Bronchial epithelial cell (primary cell): Measurements from ENCODE around the gene AMZ2. TPM values are rescaled to one million over a fixed set of nuclear protein-coding genes. Genes with fewer than 3 reads are reported as not detected.
"Not testable (repeated sequence)": the region's sequence is repeated elsewhere in the genome, so short reads cannot be mapped to it uniquely, and the experiment has no call there.

Experiments
- DNase-seq: peaks from one replicate; pipeline ENCODE4 v3.0.0-alpha.2; 2010; ENCODE audit warnings: low read depth
- FAIRE-seq: peaks from 2 replicates; lab custom pipeline; 2011; peaks lifted over from hg19 to GRCh38; lab: Jason Lieb, UNC
- H3K27me3 ChIP-seq: 2 replicates; pipeline ENCODE4 v1.5.1; 2011; ENCODE audit warnings: low read length; ENCODE audit not compliant: control insufficient read depth, insufficient read depth
- H3K36me3 ChIP-seq: 2 replicates; pipeline ENCODE4 v1.5.1; 2011; ENCODE audit warnings: low read length; ENCODE audit not compliant: control insufficient read depth, insufficient read depth
- H3K4me3 ChIP-seq: 2 replicates; pipeline ENCODE4 v1.5.1; 2011; ENCODE audit warnings: mild to moderate bottlenecking, low read depth, low read length, control low read depth
- CTCF ChIP-seq: IDR thresholded peaks from 2 replicates; pipeline ENCODE4 v1.5.1; 2011; ENCODE audit warnings: mild to moderate bottlenecking, moderate library complexity, low read length, control low read depth, inconsistent platforms; ENCODE audit not compliant: insufficient read depth, severe bottlenecking
- total RNA-seq: library from RNA; depleted of rRNA; stranded (reverse); fragments of >200 nt; gene quantifications from 2 replicates; pipeline ENCODE4 v1.2.1, GENCODE V29; 2014

AMZ2 gene
- total RNA-seq, 1 donor from 2014 or later = 107 TPM

- Histone ChIP-seq H3K36me3 (no peaks in the 10 kb centered on the region), H3K4me3 (no peak overlapping the region), H3K27me3 (no peaks in the 10 kb centered on the region)
- FAIRE-seq (no peak), DNase-seq (no peak)
- no peak for TF ChIP-seq CTCF
Measured at GRCh38 chr17:68210570-68211315, 37.1 kb upstream of the AMZ2 start.

GRCh38 chr17:68213428-68214411 is 34.1 kb upstream of the AMZ2 start:
- not testable (repeated sequence) for DNase-seq, H3K36me3 ChIP-seq, FAIRE-seq

GRCh38 chr17:68215453-68215852 is 32.4 kb upstream of the AMZ2 start:
- not testable (repeated sequence) for H3K27me3 ChIP-seq, DNase-seq, H3K4me3 ChIP-seq, FAIRE-seq, H3K36me3 ChIP-seq

More at GRCh38 chr17:68213428-68214411, 34.1 kb upstream of the AMZ2 start:
- H3K4me3 ChIP-seq, H3K27me3 ChIP-seq: not testable (repeated sequence)

- not testable (repeated sequence) for FAIRE-seq, DNase-seq, H3K36me3 ChIP-seq, H3K27me3 ChIP-seq, H3K4me3 ChIP-seq
Measured at GRCh38 chr17:68219429-68219828, 28.4 kb upstream of the AMZ2 start.

GRCh38 chr17:68220186-68220585 is 27.7 kb upstream of the AMZ2 start:
- not testable (repeated sequence) for H3K27me3 ChIP-seq, H3K4me3 ChIP-seq, FAIRE-seq, DNase-seq, H3K36me3 ChIP-seq

- not testable (repeated sequence) for H3K36me3 ChIP-seq, FAIRE-seq, H3K4me3 ChIP-seq, H3K27me3 ChIP-seq, DNase-seq
Measured at GRCh38 chr17:68220786-68221185, 27.1 kb upstream of the AMZ2 start.

GRCh38 chr17:68221786-68222185 is 26.1 kb upstream of the AMZ2 start:
- Histone ChIP-seq H3K27me3 (no peaks in the 10 kb centered on the region), H3K4me3 (no peak overlapping the region), H3K36me3 (no peaks in the 10 kb centered on the region)
- TF ChIP-seq CTCF = no peak
- FAIRE-seq (no peak), DNase-seq (no peak)

- no peak for FAIRE-seq
Measured at GRCh38 chr17:68222606-68223005, 25.2 kb upstream of the AMZ2 start.

GRCh38 chr17:68225055-68225454 is 22.8 kb upstream of the AMZ2 start:
- not testable (repeated sequence) for DNase-seq, H3K4me3 ChIP-seq, H3K27me3 ChIP-seq, H3K36me3 ChIP-seq, FAIRE-seq

More at GRCh38 chr17:68222606-68223005, 25.2 kb upstream of the AMZ2 start:
- Histone ChIP-seq H3K4me3 (no peak overlapping the region), H3K36me3 (no peaks in the 10 kb centered on the region), H3K27me3 (no peaks in the 10 kb centered on the region)
- DNase-seq = no peak
- no peak for TF ChIP-seq CTCF

GRCh38 chr17:68228039-68228680 is 19.7 kb upstream of the AMZ2 start:
- peak; percentile 94 for FAIRE-seq
- not testable (repeated sequence) for H3K27me3 ChIP-seq, H3K4me3 ChIP-seq, H3K36me3 ChIP-seq, DNase-seq
